Stimulated activated CD4-positive, alpha-beta T cell treated with anti-CD3 and anti-CD28 coated beads, Interleukin-1b, Interleukin-23, amount 100 ng/mL, for 4 hours (primary cell): Measurements from ENCODE around the gene HCAR2.
"Not testable (repeated sequence)": the region's sequence is repeated elsewhere in the genome, so short reads cannot be mapped to it uniquely, and the experiment has no call there.

Experiments used
- DNase-seq, 2 donors: peaks; one replicate each; pipeline ENCODE4 v3.0.0-alpha.2; 2020; ENCODE audit warnings: low read depth in 2 of 2

The HCAR2 gene

GRCh38 chr12:122716658-122717057 lies 13.5 kb upstream of the HCAR2 start, which contains the start of gene HCAR3:
Gene HCAR3 (minus strand): TSS chr12:122716811. CDS start chr12:122716737, 74 bp downstream.
- DNase-seq, result not testable (repeated sequence)

- not testable (repeated sequence) for DNase-seq
Observed at GRCh38 chr12:122715211-122715610, 12.1 kb upstream of the HCAR2 start.

DNA sequence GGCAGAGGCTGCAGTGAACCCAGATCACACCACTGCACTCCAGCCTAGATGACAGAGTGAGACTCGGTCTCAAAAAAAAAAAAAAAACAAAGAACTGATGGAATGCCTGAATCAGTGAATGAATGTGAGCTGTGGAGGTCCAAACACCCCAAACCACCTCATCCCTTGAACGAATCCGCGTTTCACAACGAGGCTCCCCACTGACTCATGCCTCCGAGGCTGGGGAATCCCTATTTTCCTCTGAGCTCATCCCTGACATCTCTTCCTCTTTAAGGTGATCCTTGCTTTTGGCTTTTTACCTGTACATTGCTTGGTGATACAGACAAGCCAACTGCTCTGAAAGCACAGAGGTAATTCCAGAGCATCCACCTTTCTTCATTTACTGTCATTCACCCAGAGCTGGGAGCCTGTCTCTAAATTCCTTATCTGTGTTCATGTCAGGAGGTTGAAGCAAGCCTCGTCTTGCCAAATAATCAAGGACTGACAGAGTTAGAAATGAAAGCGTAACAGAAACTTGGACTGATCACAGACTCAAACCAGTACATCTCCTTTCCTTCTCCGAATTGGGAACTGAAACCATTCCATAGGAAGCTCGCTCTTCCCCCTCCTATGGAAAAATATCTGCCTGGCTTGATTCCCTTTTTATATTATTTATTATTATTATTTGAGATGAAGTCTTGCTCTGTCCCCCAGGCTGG lies 10.5 kb upstream of the HCAR2 start:
- DNase-seq, result not testable (repeated sequence)

DNA sequence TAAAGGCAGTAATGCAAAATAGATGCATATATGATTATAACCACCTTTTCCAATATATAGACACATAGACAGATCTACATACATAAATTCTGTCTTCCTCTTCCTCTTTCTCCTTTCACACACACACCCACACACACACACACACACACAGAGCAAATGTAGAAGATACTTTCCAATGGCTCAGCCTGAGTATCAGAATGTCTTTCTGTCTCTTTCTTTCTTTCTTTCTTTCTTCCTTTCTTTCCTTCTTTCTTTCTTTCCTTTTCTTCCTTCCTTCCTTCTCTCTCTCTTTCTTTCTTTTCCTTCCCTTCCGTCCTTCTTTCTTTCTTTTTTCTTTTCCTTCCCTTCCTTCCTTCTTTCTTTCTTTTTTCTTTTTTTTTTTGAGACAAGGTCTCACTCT lies 8.1 kb upstream of the HCAR2 start:
- not testable (repeated sequence) for DNase-seq

- DNase-seq, result not testable (repeated sequence)
Observed at GRCh38 chr12:122710341-122710740, 7.2 kb upstream of the HCAR2 start.

DNA sequence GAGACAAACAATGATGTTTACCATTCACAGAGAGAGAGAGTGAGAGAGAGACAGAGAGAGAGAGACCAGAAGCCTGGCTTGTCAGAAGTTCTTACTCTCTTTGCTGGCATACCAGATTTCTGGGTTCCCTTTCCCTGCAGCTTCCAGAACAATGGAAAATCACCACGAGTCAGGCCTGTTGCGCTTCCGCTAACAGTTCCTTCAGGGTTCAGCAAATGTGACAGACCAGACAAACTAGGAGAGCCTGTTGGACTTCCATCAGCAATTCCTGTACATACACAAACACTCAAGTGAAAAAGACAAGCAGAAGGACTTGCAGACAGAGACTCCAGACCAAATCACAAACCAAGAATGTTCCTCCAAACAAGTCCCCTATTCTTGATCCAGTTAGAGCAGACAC lies 6.1 kb upstream of the HCAR2 start:
- DNase-seq, result not testable (repeated sequence)

- DNase-seq, result not testable (repeated sequence)
Observed at GRCh38 chr12:122703841-122704240, 684 bp upstream of the HCAR2 start.

DNA sequence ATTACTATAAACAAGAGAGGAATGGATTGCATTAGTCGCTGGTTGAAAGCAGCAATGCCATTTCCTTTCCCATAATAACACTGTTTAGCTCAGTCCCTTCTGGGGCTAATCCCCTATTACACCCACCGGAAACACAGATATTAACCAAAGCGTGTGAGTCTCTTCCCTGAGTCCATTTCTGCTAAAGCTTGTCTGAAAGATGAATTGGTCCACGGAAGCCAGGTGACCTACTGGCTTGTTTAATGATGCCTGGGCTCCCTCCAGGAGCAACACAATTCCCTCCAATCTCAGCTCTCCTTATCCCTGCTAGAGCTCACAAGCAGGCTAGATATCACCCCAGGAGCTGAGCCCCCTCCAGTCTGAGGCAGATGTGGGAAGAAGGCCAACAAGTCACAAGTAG lies 1.7 kb downstream of the HCAR2 start:
- not testable (repeated sequence) for DNase-seq

- not testable (repeated sequence) for DNase-seq
Observed at GRCh38 chr12:122700038-122700710, 3.0 kb downstream of the HCAR2 start.

GRCh38 chr12:122696922-122697321 lies 6.2 kb downstream of the HCAR2 start:
- not testable (repeated sequence) for DNase-seq

- DNase-seq, result no peak
Observed at GRCh38 chr12:122691566-122691965, 11.6 kb downstream of the HCAR2 start.

- no peak for DNase-seq
Observed at GRCh38 chr12:122688291-122688690, 14.9 kb downstream of the HCAR2 start.

GRCh38 chr12:122687086-122687485 lies 16.1 kb downstream of the HCAR2 start:
- no peak for DNase-seq

DNA sequence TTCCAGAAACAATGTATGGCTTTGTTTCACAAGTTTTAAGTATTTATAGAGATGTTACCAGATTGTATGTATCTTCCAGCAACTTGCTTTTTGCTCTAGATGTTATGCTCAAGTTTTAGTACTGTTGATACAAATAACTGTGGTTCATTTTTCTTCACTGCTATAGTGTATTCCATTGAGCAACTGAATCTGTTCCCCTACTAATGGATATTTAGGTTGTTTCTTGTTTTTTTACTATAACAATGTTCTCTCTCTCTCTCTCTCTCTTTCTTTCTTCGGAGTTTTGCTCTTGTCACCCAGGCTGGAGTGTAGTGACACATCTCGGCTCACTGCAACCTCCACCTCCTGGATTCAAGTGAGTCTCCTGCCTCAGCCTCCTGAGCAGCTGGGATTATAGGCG lies 16.6 kb downstream of the HCAR2 start:
- DNase-seq, result no peak

DNA sequence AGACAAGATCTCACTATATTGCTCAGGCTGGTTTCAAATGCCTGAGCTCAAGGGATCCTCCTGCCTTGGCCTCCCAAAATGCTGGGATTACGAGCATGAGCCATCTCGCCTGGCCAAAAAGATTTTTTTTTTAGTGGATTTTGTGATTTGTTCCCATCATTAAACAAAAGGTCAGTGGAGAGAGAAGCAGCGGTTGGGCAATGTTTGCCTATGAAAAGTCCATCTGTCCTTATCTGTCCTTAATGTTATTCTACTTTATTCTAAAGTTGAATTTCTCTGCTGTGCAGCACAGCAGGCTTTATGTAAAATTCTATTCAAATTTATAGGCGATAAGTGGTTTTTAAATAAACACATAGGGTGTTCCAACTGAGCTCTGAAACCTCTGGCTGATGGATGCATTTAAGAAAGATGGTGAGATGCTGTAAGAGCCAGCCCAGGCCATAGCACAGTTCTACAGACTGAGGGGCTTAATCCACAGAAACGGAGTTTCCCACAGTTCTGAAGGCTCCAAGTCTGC lies 18.8 kb downstream of the HCAR2 start:
- no peak for DNase-seq

DNA sequence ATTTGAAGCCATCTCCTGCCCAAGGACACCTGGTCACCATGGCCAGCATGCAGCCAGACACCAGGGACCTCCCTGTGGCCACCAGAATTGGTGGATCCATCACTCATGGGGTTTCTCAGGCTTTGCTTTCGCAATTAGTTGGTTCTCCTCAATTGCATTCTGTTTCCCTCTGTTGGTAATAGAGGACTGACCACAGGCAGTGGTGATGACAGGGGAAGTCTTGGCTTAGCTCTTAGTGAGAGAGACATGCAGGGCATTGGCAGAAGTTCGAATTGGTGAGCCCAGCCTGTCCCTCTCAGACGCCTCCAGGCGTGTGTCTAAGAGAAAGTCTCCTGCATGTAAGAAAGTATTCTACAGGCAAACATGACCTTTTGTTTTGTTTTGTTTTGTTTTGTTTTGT lies 21.3 kb downstream of the HCAR2 start:
- no peak for DNase-seq

GRCh38 chr12:122680989-122681388 lies 22.2 kb downstream of the HCAR2 start:
- DNase-seq, result not testable (repeated sequence)

DNA sequence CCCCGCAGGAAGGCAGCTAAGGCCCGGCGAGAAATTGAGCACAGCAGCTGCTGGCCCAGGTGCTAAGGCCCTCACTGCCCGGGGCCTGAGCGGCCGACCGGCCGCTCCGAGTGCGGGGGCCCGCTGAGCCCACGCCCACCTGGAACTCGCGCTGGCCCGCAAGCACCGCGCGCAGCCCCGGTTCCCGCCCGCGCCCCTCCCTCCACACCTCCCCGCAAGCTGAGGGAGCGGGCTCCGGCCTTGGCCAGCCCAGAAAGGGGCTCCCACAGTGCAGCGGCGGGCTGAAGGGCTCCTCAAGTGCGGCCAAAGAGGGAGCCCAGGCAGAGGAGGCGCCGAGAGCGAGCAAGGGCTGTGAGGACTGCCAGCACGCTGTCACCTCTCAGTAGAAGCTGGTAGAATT lies 26.4 kb downstream of the HCAR2 start:
- not testable (repeated sequence) for DNase-seq

GRCh38 chr12:122676015-122676414 lies 27.1 kb downstream of the HCAR2 start:
- not testable (repeated sequence) for DNase-seq

DNA sequence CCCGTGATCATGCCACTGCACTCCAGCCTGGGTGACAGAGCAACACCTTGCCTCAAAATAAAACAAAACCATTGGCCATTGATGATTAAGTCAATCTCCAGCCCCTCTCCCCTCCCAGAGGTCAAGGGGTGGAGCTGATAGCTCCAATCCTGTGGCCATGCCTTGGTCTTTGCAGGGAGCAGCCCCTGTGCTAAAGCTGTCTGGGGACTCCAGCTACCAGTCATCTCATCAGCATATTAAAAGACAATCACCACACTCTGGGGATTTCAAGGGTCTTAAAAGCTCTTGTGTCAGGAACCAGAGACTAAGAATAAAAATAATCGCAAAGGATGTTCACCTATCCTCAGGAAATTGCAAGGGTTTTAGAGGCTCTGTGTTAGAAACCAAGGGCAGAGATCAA lies 30.6 kb downstream of the HCAR2 start:
- no peak for DNase-seq

- DNase-seq, result no peak
Observed at GRCh38 chr12:122669397-122670070, 33.6 kb downstream of the HCAR2 start.

DNA sequence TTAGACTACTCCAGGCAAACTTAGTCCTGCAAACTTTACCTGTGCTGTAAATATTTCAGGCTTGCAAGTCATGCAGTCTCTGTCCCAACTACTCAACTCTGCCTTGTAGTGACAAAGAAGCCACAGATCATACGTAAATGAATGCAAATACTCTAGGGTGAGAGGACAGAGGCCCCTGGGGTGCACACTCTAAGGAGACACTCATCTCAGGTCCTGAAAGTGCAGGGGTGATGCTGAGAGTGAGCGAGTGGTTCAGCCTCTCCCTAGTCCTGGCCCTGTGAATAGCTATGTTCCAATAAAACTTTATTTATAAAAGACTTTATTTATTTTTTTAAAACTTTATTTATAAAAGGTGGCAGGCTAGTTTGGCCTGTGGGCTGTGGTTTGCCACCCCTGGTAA lies 34.9 kb downstream of the HCAR2 start:
- DNase-seq, result no peak
